ENCODE results near the gene KRTAP4-5. TPM values are rescaled to one million over a fixed set of nuclear protein-coding genes. Genes with fewer than 3 reads are reported as not detected.

The KRTAP4-5 gene
- total RNA-seq, 1 donor from 2014 or later = not detected

DNA sequence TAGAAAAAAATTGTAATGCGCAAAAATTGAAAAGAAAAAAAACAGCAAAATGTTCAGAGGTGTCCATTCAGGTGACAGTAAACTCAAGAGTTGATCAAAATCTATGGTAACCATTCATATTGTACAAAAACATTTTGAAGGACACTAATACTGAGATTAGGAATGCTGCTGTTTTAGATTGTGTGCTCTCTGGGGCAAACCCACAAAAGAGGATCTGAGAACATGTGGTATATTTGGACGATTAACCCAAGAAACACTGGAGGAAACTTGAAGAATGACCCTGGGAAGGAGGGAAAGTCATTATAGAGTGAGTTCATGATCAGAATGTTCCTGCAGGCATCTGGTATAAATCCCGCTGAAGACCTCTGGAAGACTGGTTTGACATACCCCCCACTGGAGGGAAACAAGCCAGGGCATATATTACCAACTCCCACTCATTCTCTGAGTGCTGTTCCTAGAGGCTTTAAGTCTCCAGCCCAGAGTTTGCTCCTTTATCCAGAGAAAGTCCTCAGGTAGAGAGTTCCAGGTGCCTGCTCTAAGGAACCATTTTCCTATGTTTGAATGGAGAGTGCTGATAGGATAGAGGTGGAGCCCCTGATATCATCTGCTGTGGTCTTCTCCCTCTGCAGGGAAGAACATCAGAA is 27.2 kb upstream of the KRTAP4-5 start:
- no peak overlapping the region for H3K27ac ChIP-seq
- H2AFZ ChIP-seq (replicated peaks) = no peak overlapping the region
- H3K27ac Mint-ChIP-seq = no peak overlapping the region
- no peaks in the 10 kb centered on the region for H3K27me3 ChIP-seq
- no peaks in the 10 kb centered on the region for H3K79me2 ChIP-seq (ENCODE audit: low read depth)
- H3K4me3 Mint-ChIP-seq = no peak overlapping the region
- no peak overlapping the region for H3K9ac ChIP-seq
- no peaks in the 10 kb centered on the region for H3K27me3 Mint-ChIP-seq (ENCODE audit: insufficient read depth, low read depth)
- no peaks in the 10 kb centered on the region for H3F3A ChIP-seq (ENCODE audit: low read depth)
- H3K9me3 Mint-ChIP-seq = no peaks in the 10 kb centered on the region
- H3K36me3 ChIP-seq = no peaks in the 10 kb centered on the region
- no peaks in the 10 kb centered on the region for H3K4me1 Mint-ChIP-seq
- TF ChIP-seq EZH2 (IDR thresholded peaks at IDR 0.05) = no peak
- TF ChIP-seq, protein P1, sequence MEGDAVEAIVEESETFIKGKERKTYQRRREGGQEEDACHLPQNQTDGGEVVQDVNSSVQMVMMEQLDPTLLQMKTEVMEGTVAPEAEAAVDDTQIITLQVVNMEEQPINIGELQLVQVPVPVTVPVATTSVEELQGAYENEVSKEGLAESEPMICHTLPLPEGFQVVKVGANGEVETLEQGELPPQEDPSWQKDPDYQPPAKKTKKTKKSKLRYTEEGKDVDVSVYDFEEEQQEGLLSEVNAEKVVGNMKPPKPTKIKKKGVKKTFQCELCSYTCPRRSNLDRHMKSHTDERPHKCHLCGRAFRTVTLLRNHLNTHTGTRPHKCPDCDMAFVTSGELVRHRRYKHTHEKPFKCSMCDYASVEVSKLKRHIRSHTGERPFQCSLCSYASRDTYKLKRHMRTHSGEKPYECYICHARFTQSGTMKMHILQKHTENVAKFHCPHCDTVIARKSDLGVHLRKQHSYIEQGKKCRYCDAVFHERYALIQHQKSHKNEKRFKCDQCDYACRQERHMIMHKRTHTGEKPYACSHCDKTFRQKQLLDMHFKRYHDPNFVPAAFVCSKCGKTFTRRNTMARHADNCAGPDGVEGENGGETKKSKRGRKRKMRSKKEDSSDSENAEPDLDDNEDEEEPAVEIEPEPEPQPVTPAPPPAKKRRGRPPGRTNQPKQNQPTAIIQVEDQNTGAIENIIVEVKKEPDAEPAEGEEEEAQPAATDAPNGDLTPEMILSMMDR (IDR thresholded peaks at IDR 0.05) = no peak
- TF ChIP-seq EZH2phosphoT487 (IDR thresholded peaks at IDR 0.05) = no peak
- H4K20me1 ChIP-seq (ENCODE audit: low read depth) = no peaks in the 10 kb centered on the region
- no peak overlapping the region for H3K4me2 ChIP-seq
- no peak for DNase-seq (ENCODE audit: low spot score)
- no peaks in the 10 kb centered on the region for H3K4me1 ChIP-seq
- H3K36me3 Mint-ChIP-seq = no peaks in the 10 kb centered on the region
- no peaks in the 10 kb centered on the region for H3K9me3 ChIP-seq (ENCODE audit: low read depth)
- no peak overlapping the region for H3K4me3 ChIP-seq

DNA sequence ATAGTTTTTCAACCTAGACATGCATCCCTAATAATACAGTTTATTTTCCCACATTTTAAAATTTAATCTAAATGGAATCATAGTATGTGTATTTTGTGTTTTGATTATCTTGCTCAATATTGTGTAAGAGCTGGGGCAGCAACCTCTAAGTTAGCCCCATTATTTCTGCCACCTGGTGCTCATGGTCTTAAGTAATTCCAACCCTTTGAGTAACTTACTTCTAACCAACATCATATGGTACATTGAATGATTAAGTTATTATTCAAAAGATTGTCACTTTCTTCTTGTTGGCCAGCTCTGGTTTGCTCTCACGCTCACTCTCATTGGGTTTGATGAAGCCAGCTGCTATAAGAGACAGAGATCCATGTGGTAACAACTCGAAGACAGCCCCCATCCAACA is 22.3 kb upstream of the KRTAP4-5 start:
- no peaks in the 10 kb centered on the region for H3K9me3 ChIP-seq (ENCODE audit: low read depth)
- H3K4me1 ChIP-seq = no peaks in the 10 kb centered on the region
- no peak for DNase-seq (ENCODE audit: low spot score)
- no peak overlapping the region for H3K4me2 ChIP-seq
- no peaks in the 10 kb centered on the region for H3K36me3 ChIP-seq
- Mint-ChIP-seq H3K36me3 (no peaks in the 10 kb centered on the region), H3K27me3 (ENCODE audit: insufficient read depth, low read depth) (no peaks in the 10 kb centered on the region), H3K27ac (no peak overlapping the region), H3K4me3 (no peak overlapping the region), H3K4me1 (peaks cover 3% of the 10 kb centered on the region), H3K9me3 (no peaks in the 10 kb centered on the region)
- H3K9ac ChIP-seq = no peak overlapping the region
- H3K27me3 ChIP-seq = no peaks in the 10 kb centered on the region
- TF ChIP-seq EZH2phosphoT487 (IDR thresholded peaks at IDR 0.05) = no peak
- H4K20me1 ChIP-seq (ENCODE audit: low read depth) = no peaks in the 10 kb centered on the region
- no peak overlapping the region for H3K27ac ChIP-seq
- H2AFZ ChIP-seq (replicated peaks) = no peak overlapping the region
- H3K79me2 ChIP-seq (ENCODE audit: low read depth) = no peaks in the 10 kb centered on the region
- no peak overlapping the region for H3K4me3 ChIP-seq
- H3F3A ChIP-seq (ENCODE audit: low read depth) = no peaks in the 10 kb centered on the region

DNA sequence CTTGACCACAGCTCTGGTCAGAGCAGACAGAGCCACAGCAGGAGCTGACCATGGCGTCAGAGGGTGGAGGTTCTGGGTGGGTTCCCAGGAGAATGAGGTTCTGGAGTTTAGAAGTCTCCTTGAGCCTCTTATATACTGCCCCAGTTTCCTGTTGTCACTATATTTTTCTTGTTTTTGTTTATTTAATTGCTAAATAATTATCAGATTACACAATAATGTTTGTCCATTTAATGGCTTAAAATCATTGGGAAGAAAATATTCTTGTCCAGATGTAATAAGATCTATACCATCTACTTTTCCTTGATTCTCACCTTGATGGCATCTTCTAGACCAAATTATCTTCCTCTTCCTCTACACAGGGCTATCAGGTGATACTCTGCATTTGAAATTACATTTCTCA is 18.5 kb upstream of the KRTAP4-5 start, which contains the start of gene KRTAP4-3:
TSS of gene KRTAP4-3 (minus strand) at position 101 of the 400 bp plus-strand sequence. CDS start at position 52, 49 bp downstream.
- H3K4me3 ChIP-seq = no peak within 1 kb of the TSS
- no peak within 1 kb of the TSS for H3K4me2 ChIP-seq
- TF ChIP-seq, protein P1 (IDR thresholded peaks at IDR 0.05) = no peak
- TF ChIP-seq EZH2phosphoT487 (IDR thresholded peaks at IDR 0.05) = no peak
- no peak for TF ChIP-seq EZH2 (IDR thresholded peaks at IDR 0.05)
- H3K36me3 ChIP-seq = no peaks in the 10 kb centered on the region
- no peak within 1 kb of the TSS for H3K27ac Mint-ChIP-seq
- no peaks in the 10 kb centered on the region for H4K20me1 ChIP-seq (ENCODE audit: low read depth)
- H3K9ac ChIP-seq = no peak within 1 kb of the TSS
- H3K36me3 Mint-ChIP-seq = no peaks in the 10 kb centered on the region
- H3K27me3 Mint-ChIP-seq (ENCODE audit: insufficient read depth, low read depth) = no peaks in the 10 kb centered on the region
- H3K79me2 ChIP-seq (ENCODE audit: low read depth) = no peaks in the 10 kb centered on the region
- H3K9me3 ChIP-seq (ENCODE audit: low read depth) = no peaks in the 10 kb centered on the region
- H3K9me3 Mint-ChIP-seq = no peaks in the 10 kb centered on the region
- H2AFZ ChIP-seq (replicated peaks) = no peak within 1 kb of the TSS
- H3K4me1 ChIP-seq = no peaks in the 10 kb centered on the region
- H3K4me1 Mint-ChIP-seq = peaks cover 3% of the 10 kb centered on the region
- H3K27ac ChIP-seq = no peak within 1 kb of the TSS
- no peaks in the 10 kb centered on the region for H3F3A ChIP-seq (ENCODE audit: low read depth)
- no peak within 1 kb of the TSS for H3K4me3 Mint-ChIP-seq
- DNase-seq (ENCODE audit: low spot score) = no peak
- no peaks in the 10 kb centered on the region for H3K27me3 ChIP-seq

DNA sequence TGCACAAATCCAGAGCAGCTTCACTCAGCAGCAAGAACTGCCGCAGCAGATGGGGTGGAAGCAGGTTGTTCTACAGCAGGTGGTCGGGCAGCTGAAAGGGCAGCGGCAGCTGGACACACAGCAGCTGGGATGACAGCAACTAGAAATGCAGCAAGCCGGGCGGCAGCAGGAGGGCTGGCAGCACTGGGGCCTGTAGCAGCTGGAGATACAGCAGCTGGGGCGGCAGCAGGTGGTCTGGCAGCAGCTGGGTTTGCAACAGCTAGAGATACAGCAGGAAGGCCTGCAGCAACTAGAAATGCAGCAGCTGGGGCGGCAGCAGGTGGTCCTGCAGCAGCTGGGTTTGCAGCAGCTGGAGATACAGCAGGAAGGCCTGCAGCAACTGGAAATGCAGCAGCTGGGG is 17.9 kb upstream of the KRTAP4-5 start:
- no peak overlapping the region for H2AFZ ChIP-seq (replicated peaks)
- H3K36me3 Mint-ChIP-seq = no peaks in the 10 kb centered on the region
- H3K9ac ChIP-seq = no peak overlapping the region
- no peaks in the 10 kb centered on the region for H3K9me3 ChIP-seq (ENCODE audit: low read depth)
- no peaks in the 10 kb centered on the region for H3K4me1 ChIP-seq
- H3K36me3 ChIP-seq = no peaks in the 10 kb centered on the region
- H3K27ac ChIP-seq = no peak overlapping the region
- H3K27me3 Mint-ChIP-seq (ENCODE audit: insufficient read depth, low read depth) = no peaks in the 10 kb centered on the region
- H3K4me3 Mint-ChIP-seq = no peak overlapping the region
- no peak overlapping the region for H3K4me2 ChIP-seq
- peaks cover 3% of the 10 kb centered on the region for H3K4me1 Mint-ChIP-seq
- H3K9me3 Mint-ChIP-seq = no peaks in the 10 kb centered on the region
- TF ChIP-seq EZH2 (IDR thresholded peaks at IDR 0.05) = no peak
- TF ChIP-seq, protein P1 (IDR thresholded peaks at IDR 0.05) = no peak
- TF ChIP-seq EZH2phosphoT487 (IDR thresholded peaks at IDR 0.05) = no peak
- peak; percentile 30 for DNase-seq (ENCODE audit: low spot score)
- H3K27ac Mint-ChIP-seq = no peak overlapping the region
- H4K20me1 ChIP-seq (ENCODE audit: low read depth) = no peaks in the 10 kb centered on the region
- H3K79me2 ChIP-seq (ENCODE audit: low read depth) = no peaks in the 10 kb centered on the region
- no peaks in the 10 kb centered on the region for H3F3A ChIP-seq (ENCODE audit: low read depth)
- no peak overlapping the region for H3K4me3 ChIP-seq
- H3K27me3 ChIP-seq = no peaks in the 10 kb centered on the region
